SK-N-SH treated with all-trans-retinoic acid at 6 μM for 48 hours (cell line): Measurements from ENCODE around the gene BNC2.

Experiments
- ATAC-seq: fragments of 200-7000 bp; cut with Tn5 transposase; 3 replicates; pipeline ENCODE4 v1.9.1; 2020; ENCODE audit warnings: mild to moderate bottlenecking, moderate library complexity
- ARNTL ChIP-seq: fragments of 450-650 bp; formaldehyde crosslinking; IDR thresholded peaks from 2 replicates; pipeline ENCODE4 v1.5.0; 2020; ENCODE audit warnings: low read depth, mild to moderate bottlenecking, moderate library complexity, borderline replicate concordance
- BACH2 ChIP-seq: fragments of 250-450 bp; sonication (Bioruptor Pico); IDR thresholded peaks from 2 replicates; pipeline ENCODE4 v1.9.0; 2021; ENCODE audit warnings: mild to moderate bottlenecking, borderline replicate concordance
- CREB5 ChIP-seq: fragments of 250-450 bp; sonication (Bioruptor Pico); IDR thresholded peaks from 2 replicates; pipeline ENCODE4 v1.5.1; 2020; ENCODE audit warnings: low read depth, mild to moderate bottlenecking, moderate library complexity
- CSDC2 ChIP-seq: fragments of 250-450 bp; sonication (Bioruptor Pico); IDR thresholded peaks from 2 replicates; pipeline ENCODE4 v1.5.0; 2020; ENCODE audit warnings: mild to moderate bottlenecking, moderate library complexity
- CSRNP3 ChIP-seq: fragments of 250-450 bp; sonication (Bioruptor Pico); IDR thresholded peaks from 2 replicates; pipeline ENCODE4 v1.5.1; 2021; ENCODE audit warnings: mild to moderate bottlenecking, moderate library complexity
- ESRRG ChIP-seq: fragments of 250-450 bp; sonication (Bioruptor Pico); IDR thresholded peaks from 2 replicates; pipeline ENCODE4 v1.6.1; 2021; ENCODE audit warnings: mild to moderate bottlenecking
- GLIS3 ChIP-seq: fragments of 250-450 bp; sonication (Bioruptor Pico); IDR thresholded peaks from 2 replicates; pipeline ENCODE4 v1.5.0; 2020; ENCODE audit warnings: mild to moderate bottlenecking, moderate library complexity
- ISL1 ChIP-seq: fragments of 250-450 bp; sonication (Bioruptor Pico); IDR thresholded peaks from 2 replicates; pipeline ENCODE4 v2.1.2; 2022; ENCODE audit warnings: mild to moderate bottlenecking, moderate library complexity
- OSR1 ChIP-seq: fragments of 250-450 bp; sonication (Bioruptor Pico); IDR thresholded peaks from 2 replicates; pipeline ENCODE4 v1.8.0; 2022; ENCODE audit warnings: moderate library complexity, mild to moderate bottlenecking, inconsistent platforms
- PATZ1 ChIP-seq: fragments of 250-450 bp; sonication (Bioruptor Pico); IDR thresholded peaks from 2 replicates; pipeline ENCODE4 v1.8.0; 2020; ENCODE audit warnings: mild to moderate bottlenecking, moderate library complexity, borderline replicate concordance
- POU6F1 ChIP-seq: fragments of 250-450 bp; sonication (Bioruptor Pico); IDR thresholded peaks from 2 replicates; pipeline ENCODE4 v1.8.0; 2021; ENCODE audit warnings: low read depth, mild to moderate bottlenecking, moderate library complexity, borderline replicate concordance
- PPARA ChIP-seq: fragments of 250-450 bp; sonication (Bioruptor Pico); IDR thresholded peaks from 2 replicates; pipeline ENCODE4 v1.5.0; 2020; ENCODE audit warnings: mild to moderate bottlenecking, borderline replicate concordance
- RARB ChIP-seq: fragments of 250-450 bp; sonication (Bioruptor Pico); IDR thresholded peaks from 2 replicates; pipeline ENCODE4 v1.8.0; 2021; ENCODE audit warnings: mild to moderate bottlenecking, moderate library complexity
- SNAI2 ChIP-seq: fragments of 250-450 bp; sonication (Bioruptor Pico); IDR thresholded peaks from 2 replicates; pipeline ENCODE4 v1.5.0; 2020; ENCODE audit warnings: mild to moderate bottlenecking, moderate library complexity
- TCF4 ChIP-seq: fragments of 250-450 bp; sonication (Bioruptor Pico); IDR thresholded peaks from 2 replicates; pipeline ENCODE4 v1.8.0; 2021; ENCODE audit warnings: mild to moderate bottlenecking, moderate library complexity, borderline replicate concordance
- TSHZ2 ChIP-seq: fragments of 250-450 bp; sonication (Bioruptor Pico); IDR thresholded peaks from 2 replicates; pipeline ENCODE4 v1.5.0; 2020; ENCODE audit warnings: mild to moderate bottlenecking, moderate library complexity
- ZC3H10 ChIP-seq: fragments of 250-450 bp; sonication (Bioruptor Pico); IDR thresholded peaks from 2 replicates; pipeline ENCODE4 v1.5.1; 2021; ENCODE audit warnings: mild to moderate bottlenecking, moderate library complexity
- ZFP3 ChIP-seq: fragments of 250-450 bp; sonication (Bioruptor Pico); IDR thresholded peaks from 2 replicates; pipeline ENCODE4 v1.5.0; 2020; ENCODE audit warnings: mild to moderate bottlenecking, moderate library complexity
- ZFP30 ChIP-seq: fragments of 450-650 bp; formaldehyde crosslinking; IDR thresholded peaks from 2 replicates; pipeline ENCODE4 v1.5.0; 2022; ENCODE audit warnings: mild to moderate bottlenecking, moderate library complexity
- ZNF565 ChIP-seq: fragments of 450-650 bp; formaldehyde crosslinking; conservative IDR thresholded peaks from 2 replicates; pipeline ENCODE4 v1.5.0; 2020; ENCODE audit warnings: low read depth, mild to moderate bottlenecking, moderate library complexity
- ZNF70 ChIP-seq: fragments of 450-650 bp; formaldehyde crosslinking; IDR thresholded peaks from 2 replicates; pipeline ENCODE4 v1.5.0; 2020; ENCODE audit warnings: mild to moderate bottlenecking, moderate library complexity
- ZNF8 ChIP-seq: fragments of 450-650 bp; formaldehyde crosslinking; IDR thresholded peaks from 2 replicates; pipeline ENCODE4 v1.5.0; 2020; ENCODE audit warnings: mild to moderate bottlenecking, moderate library complexity

Gene BNC2

GRCh38 chr9:16728137-16728508 is 142.3 kb downstream of the BNC2 start:
- peak; percentile 14 for ATAC-seq
- no peak for TF ChIP-seq ZNF8 (CRISPR knock-in tag)
- TF ChIP-seq RARB, result no peak
- TF ChIP-seq ZNF70 (CRISPR knock-in tag), result no peak
- no peak for TF ChIP-seq SNAI2 (CRISPR knock-in tag)
- TF ChIP-seq CSRNP3 (CRISPR knock-in tag), result no peak
- TF ChIP-seq ISL1 (CRISPR knock-in tag), result no peak
- TF ChIP-seq ZC3H10 (CRISPR knock-in tag), result no peak
- TF ChIP-seq ESRRG (CRISPR knock-in tag), result no peak
- TF ChIP-seq ZFP30 (CRISPR knock-in tag), result no peak
- no peak for TF ChIP-seq ARNTL
- TF ChIP-seq BACH2, result no peak
- no peak for TF ChIP-seq ZFP3
- TF ChIP-seq GLIS3 (CRISPR knock-in tag), result no peak
- TF ChIP-seq TSHZ2 (CRISPR knock-in tag), result no peak
- TF ChIP-seq CREB5, result no peak
- TF ChIP-seq PPARA, result no peak
- no peak for TF ChIP-seq POU6F1 (CRISPR knock-in tag)
- TF ChIP-seq ZNF565, result no peak

GRCh38 chr9:16727452-16728136 is 142.9 kb downstream of the BNC2 start:
- ATAC-seq, result peak; percentile 31
- TF ChIP-seq CSDC2 (CRISPR knock-in tag) (no peak), ZFP30 (CRISPR knock-in tag) (no peak), PPARA (no peak), CREB5 (no peak), ZNF70 (CRISPR knock-in tag) (no peak), ZNF565 (no peak), ZNF8 (CRISPR knock-in tag) (no peak), POU6F1 (CRISPR knock-in tag) (no peak), ZFP3 (no peak), GLIS3 (CRISPR knock-in tag) (no peak), TSHZ2 (CRISPR knock-in tag) (no peak), ARNTL (no peak), OSR1 (no peak), TCF4 (CRISPR knock-in tag) (no peak), ZC3H10 (CRISPR knock-in tag) (no peak), CSRNP3 (CRISPR knock-in tag) (no peak), RARB (no peak), PATZ1 (CRISPR knock-in tag) (no peak)
